WERI-Rb-1 (cell line): ENCODE results near the gene CCDC7.
"Not testable (repeated sequence)": the region's sequence is repeated elsewhere in the genome, so short reads cannot be mapped to it uniquely, and the experiment has no call there.

Source experiments
- DNase-seq: peaks from one replicate; pipeline ENCODE4 v3.0.0-alpha.2; 2020
- H3K27ac ChIP-seq: fragments of 250-450 bp; sonication (Bioruptor Pico); 2 replicates; pipeline ENCODE4 v1.5.1; 2020; ENCODE audit warnings: mild to moderate bottlenecking, moderate library complexity
- H3K27me3 ChIP-seq: fragments of 250-450 bp; sonication (Bioruptor Pico); 2 replicates; pipeline ENCODE4 v1.5.1; 2021; ENCODE audit warnings: mild to moderate bottlenecking, low read depth, moderate library complexity; ENCODE audit not compliant: insufficient read depth, severe bottlenecking
- H3K36me3 ChIP-seq: fragments of 250-450 bp; sonication (Bioruptor Pico); 2 replicates; pipeline ENCODE4 v1.5.1; 2020; ENCODE audit warnings: mild to moderate bottlenecking, moderate library complexity
- H3K4me3 ChIP-seq: 2 replicates; pipeline ENCODE4 v1.5.1; 2011; ENCODE audit warnings: low read depth, mild to moderate bottlenecking, control low read depth, low read length
- H3K9me3 ChIP-seq: fragments of 250-450 bp; sonication (Bioruptor Pico); 2 replicates; pipeline ENCODE4 v1.5.1; 2021; ENCODE audit warnings: mild to moderate bottlenecking, moderate library complexity; ENCODE audit not compliant: severe bottlenecking
- TF ChIP-seq, protein P1 (sequence below): IDR thresholded peaks from 2 replicates; pipeline ENCODE4 v1.5.1; 2011; ENCODE audit warnings: low read depth, mild to moderate bottlenecking, control low read depth, inconsistent platforms, low read length

The CCDC7 gene

DNA sequence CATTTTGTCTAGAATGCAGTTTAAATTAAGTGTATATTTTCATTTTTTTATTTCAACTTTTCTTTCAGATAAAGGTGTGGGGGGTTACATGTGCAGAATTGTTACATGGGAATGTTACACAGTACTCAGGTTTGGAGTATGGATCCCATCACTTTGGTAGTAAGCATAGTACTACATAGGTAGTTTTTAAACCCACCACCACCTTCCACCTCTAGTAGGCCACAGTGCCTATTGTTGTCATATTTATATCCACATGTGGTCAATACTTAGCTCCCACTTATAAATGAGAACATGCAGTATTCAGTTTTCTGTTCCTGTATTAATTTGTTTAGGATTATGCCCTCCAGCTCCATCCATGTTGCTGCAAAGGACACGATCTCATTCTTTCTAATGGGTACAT, 200.6 kb downstream of the CCDC7 start:
- H3K9me3 ChIP-seq, result no peaks in the 10 kb centered on the region
- no peak for DNase-seq
- no peaks in the 10 kb centered on the region for H3K36me3 ChIP-seq
- no peaks in the 10 kb centered on the region for H3K27me3 ChIP-seq
- no peak overlapping the region for H3K27ac ChIP-seq
- H3K4me3 ChIP-seq, result no peak overlapping the region
- TF ChIP-seq, protein P1, sequence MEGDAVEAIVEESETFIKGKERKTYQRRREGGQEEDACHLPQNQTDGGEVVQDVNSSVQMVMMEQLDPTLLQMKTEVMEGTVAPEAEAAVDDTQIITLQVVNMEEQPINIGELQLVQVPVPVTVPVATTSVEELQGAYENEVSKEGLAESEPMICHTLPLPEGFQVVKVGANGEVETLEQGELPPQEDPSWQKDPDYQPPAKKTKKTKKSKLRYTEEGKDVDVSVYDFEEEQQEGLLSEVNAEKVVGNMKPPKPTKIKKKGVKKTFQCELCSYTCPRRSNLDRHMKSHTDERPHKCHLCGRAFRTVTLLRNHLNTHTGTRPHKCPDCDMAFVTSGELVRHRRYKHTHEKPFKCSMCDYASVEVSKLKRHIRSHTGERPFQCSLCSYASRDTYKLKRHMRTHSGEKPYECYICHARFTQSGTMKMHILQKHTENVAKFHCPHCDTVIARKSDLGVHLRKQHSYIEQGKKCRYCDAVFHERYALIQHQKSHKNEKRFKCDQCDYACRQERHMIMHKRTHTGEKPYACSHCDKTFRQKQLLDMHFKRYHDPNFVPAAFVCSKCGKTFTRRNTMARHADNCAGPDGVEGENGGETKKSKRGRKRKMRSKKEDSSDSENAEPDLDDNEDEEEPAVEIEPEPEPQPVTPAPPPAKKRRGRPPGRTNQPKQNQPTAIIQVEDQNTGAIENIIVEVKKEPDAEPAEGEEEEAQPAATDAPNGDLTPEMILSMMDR, result no peak

DNA sequence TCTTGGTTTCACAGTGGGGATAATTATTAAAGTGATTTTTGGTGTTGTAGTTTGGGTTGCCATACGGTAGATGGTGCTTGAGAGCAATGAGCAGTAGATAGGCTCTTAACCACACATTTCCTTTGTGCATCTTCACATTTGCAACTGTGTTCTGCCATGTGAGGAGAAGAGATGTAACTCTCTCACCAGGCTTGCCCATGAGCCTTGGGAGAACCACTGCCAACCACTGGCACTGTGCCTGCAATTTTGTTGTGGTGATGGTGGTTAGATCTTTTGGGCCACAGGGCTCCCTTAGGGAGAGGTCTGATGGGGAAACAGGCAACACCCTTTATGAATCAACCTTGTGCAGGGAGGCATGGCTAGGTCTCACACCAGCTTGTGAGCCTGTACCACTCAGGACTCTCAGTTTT, 204.3 kb downstream of the CCDC7 start:
- TF ChIP-seq, protein P1, result no peak
- DNase-seq, result no peak
- Histone ChIP-seq H3K27ac (no peak overlapping the region), H3K27me3 (no peaks in the 10 kb centered on the region), H3K9me3 (no peaks in the 10 kb centered on the region), H3K36me3 (no peaks in the 10 kb centered on the region), H3K4me3 (no peak overlapping the region)

DNA sequence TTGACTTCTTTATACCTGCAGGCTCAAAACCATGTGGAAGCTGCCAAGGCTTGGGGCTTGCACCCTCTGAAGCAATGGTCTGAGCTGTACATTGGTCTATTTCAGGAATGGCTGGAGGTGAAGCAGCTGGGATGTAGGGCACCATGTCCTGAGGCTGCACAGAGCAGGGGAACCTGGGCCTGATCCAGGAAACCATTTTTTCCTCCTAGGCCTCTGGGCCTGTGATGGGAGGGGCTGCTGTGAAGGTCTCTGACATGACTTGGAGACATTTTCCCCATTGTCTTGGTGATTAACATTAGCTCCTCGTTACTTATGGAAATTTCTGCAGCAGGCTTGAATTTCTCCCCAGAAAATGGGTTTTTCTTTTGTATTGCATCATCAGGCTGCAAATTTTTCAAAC, 211.5 kb downstream of the CCDC7 start:
- H3K9me3 ChIP-seq, H3K27ac ChIP-seq, H3K27me3 ChIP-seq, H3K4me3 ChIP-seq, H3K36me3 ChIP-seq, DNase-seq: not testable (repeated sequence)

DNA sequence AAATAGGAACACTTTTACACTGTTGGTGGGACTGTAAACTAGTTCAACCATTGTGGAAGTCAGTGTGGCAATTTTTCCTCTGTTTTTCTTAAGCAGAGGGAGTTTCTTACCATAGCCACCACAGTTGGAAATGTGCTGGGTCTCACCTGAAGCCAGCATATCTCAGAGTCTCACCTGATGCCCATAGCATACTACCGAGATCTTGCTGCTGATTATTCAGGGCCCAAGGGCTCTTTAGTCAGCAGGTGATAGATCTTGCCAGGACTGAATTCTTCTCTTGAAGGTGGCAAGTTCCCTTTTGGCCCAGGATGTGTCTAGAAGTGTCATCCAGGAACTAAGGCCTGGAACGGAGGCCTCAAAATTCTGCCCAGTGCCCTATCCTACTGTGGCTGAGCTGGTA, 215.4 kb downstream of the CCDC7 start:
- Histone ChIP-seq H3K9me3 (no peaks in the 10 kb centered on the region), H3K27ac (no peak overlapping the region), H3K4me3 (no peak overlapping the region), H3K36me3 (no peaks in the 10 kb centered on the region), H3K27me3 (no peaks in the 10 kb centered on the region)
- TF ChIP-seq, protein P1, result no peak
- DNase-seq, result no peak

DNA sequence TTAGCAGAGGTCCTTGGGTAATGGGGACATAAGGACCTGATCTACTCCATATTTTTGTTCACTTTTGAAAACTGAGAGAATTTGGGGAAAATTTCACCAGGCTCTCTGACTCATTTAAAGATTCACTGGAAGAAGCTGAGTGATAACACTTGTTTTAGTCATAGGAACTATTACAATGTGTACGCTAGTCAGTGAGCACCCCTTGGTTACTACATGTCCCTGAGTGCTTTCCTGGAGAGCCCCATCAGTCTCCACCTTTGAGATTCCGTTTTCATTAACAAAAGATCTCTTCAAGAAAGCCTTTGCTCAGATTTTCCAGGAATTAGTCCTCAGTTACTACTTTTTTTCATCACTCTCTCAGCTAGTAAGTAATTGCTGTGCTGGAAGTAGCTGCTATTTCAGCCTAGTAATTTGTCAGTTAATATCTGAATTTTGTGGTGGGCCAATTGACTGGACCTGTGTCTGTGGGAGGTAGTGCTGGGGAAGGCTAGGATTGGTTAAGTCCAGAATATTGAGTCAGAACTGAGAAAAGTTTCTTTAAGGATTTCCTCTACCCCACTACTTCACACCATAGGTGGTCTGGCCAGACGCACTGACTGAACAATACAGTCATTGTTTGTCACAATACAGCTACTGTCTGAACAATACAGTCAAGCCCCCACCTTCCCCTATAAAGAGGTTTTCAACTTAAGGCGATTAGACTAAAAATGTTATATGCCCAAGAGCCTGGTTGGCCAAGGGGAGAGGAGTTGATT, 235.0 kb downstream of the CCDC7 start:
- no peak overlapping the region for H3K27ac ChIP-seq
- DNase-seq, result no peak
- H3K9me3 ChIP-seq, result no peaks in the 10 kb centered on the region
- no peak overlapping the region for H3K4me3 ChIP-seq
- TF ChIP-seq, protein P1, result no peak
- H3K27me3 ChIP-seq, result no peaks in the 10 kb centered on the region
- H3K36me3 ChIP-seq, result no peaks in the 10 kb centered on the region

DNA sequence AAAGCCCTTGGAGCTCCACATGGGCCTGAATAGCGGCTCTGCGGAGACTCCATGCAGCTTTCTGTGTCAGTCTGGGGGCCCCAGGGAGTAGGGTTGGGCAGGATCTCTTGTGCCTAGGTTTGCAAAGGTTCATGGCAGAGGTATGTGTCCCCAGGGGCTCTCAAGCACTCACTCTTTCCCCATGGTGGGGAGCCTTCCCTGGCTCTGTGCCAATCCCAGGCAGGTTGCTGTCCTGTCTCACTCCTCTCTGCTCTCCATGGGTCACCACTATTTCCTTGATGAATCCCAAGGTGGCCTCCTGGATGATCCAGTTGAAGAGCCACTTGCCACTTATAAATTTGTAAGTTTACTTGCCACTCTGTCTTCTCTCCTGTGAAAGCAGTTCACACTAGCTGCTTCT, 238.4 kb downstream of the CCDC7 start:
- Histone ChIP-seq H3K36me3 (no peaks in the 10 kb centered on the region), H3K27ac (no peak overlapping the region), H3K4me3 (no peak overlapping the region), H3K9me3 (no peaks in the 10 kb centered on the region), H3K27me3 (no peaks in the 10 kb centered on the region)
- no peak for DNase-seq
- TF ChIP-seq, protein P1, result no peak
